GM04503 (cell line): ENCODE measurements around the gene RASGRP3.
"Not testable (repeated sequence)": the region's sequence is repeated elsewhere in the genome, so short reads cannot be mapped to it uniquely, and the experiment has no call there.

Source experiments
- DNase-seq: peaks from one replicate; pipeline ENCODE4 v3.0.0-alpha.2; 2012; ENCODE audit warnings: low read depth

RASGRP3 gene

GRCh38 chr2:33457556-33458247 is 18.7 kb upstream of the RASGRP3 start:
- no peak for DNase-seq

- DNase-seq = no peak
Observed at GRCh38 chr2:33458248-33458819, 18.1 kb upstream of the RASGRP3 start.

GRCh38 chr2:33459745-33460144 is 16.7 kb upstream of the RASGRP3 start:
- DNase-seq = no peak

GRCh38 chr2:33462512-33462911 is 13.9 kb upstream of the RASGRP3 start:
- DNase-seq = not testable (repeated sequence)

GRCh38 chr2:33467413-33467812 is 9.0 kb upstream of the RASGRP3 start:
- DNase-seq = no peak

- DNase-seq = no peak
Observed at GRCh38 chr2:33469238-33469637, 7.2 kb upstream of the RASGRP3 start.

- no peak for DNase-seq
Observed at GRCh38 chr2:33475224-33476130, 972 bp upstream of the RASGRP3 start.

GRCh38 chr2:33476793-33477190 is 343 bp downstream of the RASGRP3 start:
- no peak for DNase-seq

GRCh38 chr2:33477473-33478468 is 1.3 kb downstream of the RASGRP3 start:
- DNase-seq = no peak

- DNase-seq = no peak
Observed at GRCh38 chr2:33478968-33479731, 2.7 kb downstream of the RASGRP3 start.

GRCh38 chr2:33482518-33482917 is 6.1 kb downstream of the RASGRP3 start:
- no peak for DNase-seq

GRCh38 chr2:33484042-33484621 is 7.7 kb downstream of the RASGRP3 start:
- no peak for DNase-seq

- no peak for DNase-seq
Observed at GRCh38 chr2:33485051-33485450, 8.6 kb downstream of the RASGRP3 start.

- no peak for DNase-seq
Observed at GRCh38 chr2:33486544-33486943, 10.1 kb downstream of the RASGRP3 start.

GRCh38 chr2:33488178-33488690 is 11.8 kb downstream of the RASGRP3 start:
- no peak for DNase-seq

GRCh38 chr2:33488715-33489540 is 12.5 kb downstream of the RASGRP3 start:
- DNase-seq = no peak

GRCh38 chr2:33489835-33490431 is 13.5 kb downstream of the RASGRP3 start:
- no peak for DNase-seq

- DNase-seq = no peak
Observed at GRCh38 chr2:33491441-33492084, 15.1 kb downstream of the RASGRP3 start.
